ENCODE measurements around the gene ANKS1B.

Gene ANKS1B

DNA sequence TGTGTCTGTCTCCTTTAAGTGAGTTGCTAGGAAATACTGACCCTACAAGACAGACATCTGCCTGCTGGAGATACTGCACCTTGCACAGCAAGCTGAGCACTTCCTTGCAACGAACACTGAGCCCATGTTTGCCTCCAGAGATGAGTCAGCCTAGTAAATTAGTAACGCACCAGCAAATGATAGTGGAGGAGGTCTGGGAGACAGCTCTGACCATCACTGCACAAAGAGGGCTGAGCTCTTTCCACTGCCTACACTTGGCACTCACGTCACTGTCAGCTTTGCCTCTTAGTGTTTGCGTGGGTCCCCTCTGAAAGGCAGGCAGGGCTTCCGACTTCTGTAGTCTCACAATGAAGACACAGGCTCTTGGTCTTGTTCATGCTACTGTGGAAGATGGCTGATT lies 1230.6 kb downstream of the ANKS1B start:
- H3K4me3 ChIP-seq (IDR thresholded peaks at IDR 0.05; ENCODE audit: insufficient read depth, low read depth, low read length) = no peak overlapping the region
- no peak overlapping the region for H3K9ac ChIP-seq
- H4K20me1 ChIP-seq (ENCODE audit: insufficient read depth) = no peaks in the 10 kb centered on the region
- H3K27me3 ChIP-seq (ENCODE audit: insufficient read depth, low read depth) = no peaks in the 10 kb centered on the region
- no peaks in the 10 kb centered on the region for H3K79me2 ChIP-seq (ENCODE audit: insufficient read depth, low read depth)
- TF ChIP-seq, protein P1, sequence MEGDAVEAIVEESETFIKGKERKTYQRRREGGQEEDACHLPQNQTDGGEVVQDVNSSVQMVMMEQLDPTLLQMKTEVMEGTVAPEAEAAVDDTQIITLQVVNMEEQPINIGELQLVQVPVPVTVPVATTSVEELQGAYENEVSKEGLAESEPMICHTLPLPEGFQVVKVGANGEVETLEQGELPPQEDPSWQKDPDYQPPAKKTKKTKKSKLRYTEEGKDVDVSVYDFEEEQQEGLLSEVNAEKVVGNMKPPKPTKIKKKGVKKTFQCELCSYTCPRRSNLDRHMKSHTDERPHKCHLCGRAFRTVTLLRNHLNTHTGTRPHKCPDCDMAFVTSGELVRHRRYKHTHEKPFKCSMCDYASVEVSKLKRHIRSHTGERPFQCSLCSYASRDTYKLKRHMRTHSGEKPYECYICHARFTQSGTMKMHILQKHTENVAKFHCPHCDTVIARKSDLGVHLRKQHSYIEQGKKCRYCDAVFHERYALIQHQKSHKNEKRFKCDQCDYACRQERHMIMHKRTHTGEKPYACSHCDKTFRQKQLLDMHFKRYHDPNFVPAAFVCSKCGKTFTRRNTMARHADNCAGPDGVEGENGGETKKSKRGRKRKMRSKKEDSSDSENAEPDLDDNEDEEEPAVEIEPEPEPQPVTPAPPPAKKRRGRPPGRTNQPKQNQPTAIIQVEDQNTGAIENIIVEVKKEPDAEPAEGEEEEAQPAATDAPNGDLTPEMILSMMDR (conservative IDR thresholded peaks at IDR 0.05; ENCODE audit: low read depth, low read length) = no peak
- H3K27ac ChIP-seq = no peak overlapping the region
- no peaks in the 10 kb centered on the region for H3K36me3 ChIP-seq (ENCODE audit: insufficient read depth)
- no peaks in the 10 kb centered on the region for H3K4me1 ChIP-seq (ENCODE audit: low read depth, poor library complexity, severe bottlenecking)
- H2AFZ ChIP-seq (ENCODE audit: low read depth) = no peak overlapping the region
- no peak overlapping the region for H3K4me2 ChIP-seq

DNA sequence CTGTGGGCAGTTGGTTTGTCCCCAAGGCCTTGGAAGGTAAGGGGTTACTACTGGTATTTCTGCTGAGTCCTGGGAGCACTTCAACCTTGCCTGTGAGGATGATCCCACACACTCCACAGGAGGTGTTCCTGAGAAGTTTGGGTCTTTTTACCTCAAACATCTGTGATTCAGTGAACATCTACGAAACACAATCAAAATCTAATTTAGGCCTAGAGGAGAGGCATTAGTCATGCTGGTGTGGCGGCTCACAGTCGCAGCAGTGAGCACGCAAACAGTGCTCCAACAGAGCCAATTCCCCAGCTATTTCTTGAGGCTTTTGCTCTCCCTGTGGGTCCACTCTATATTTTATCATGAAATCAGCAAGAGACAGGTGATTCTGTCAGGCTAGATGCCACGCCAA lies 1232.0 kb downstream of the ANKS1B start:
- no peak overlapping the region for H3K27ac ChIP-seq
- TF ChIP-seq, protein P1 (conservative IDR thresholded peaks at IDR 0.05; ENCODE audit: low read depth, low read length) = no peak
- no peaks in the 10 kb centered on the region for H4K20me1 ChIP-seq (ENCODE audit: insufficient read depth)
- no peaks in the 10 kb centered on the region for H3K4me1 ChIP-seq (ENCODE audit: low read depth, poor library complexity, severe bottlenecking)
- H3K36me3 ChIP-seq (ENCODE audit: insufficient read depth) = no peaks in the 10 kb centered on the region
- H3K9ac ChIP-seq = no peak overlapping the region
- H3K27me3 ChIP-seq (ENCODE audit: insufficient read depth, low read depth) = no peaks in the 10 kb centered on the region
- no peak overlapping the region for H3K4me2 ChIP-seq
- no peak overlapping the region for H2AFZ ChIP-seq (ENCODE audit: low read depth)
- no peaks in the 10 kb centered on the region for H3K79me2 ChIP-seq (ENCODE audit: insufficient read depth, low read depth)
- no peak overlapping the region for H3K4me3 ChIP-seq (IDR thresholded peaks at IDR 0.05; ENCODE audit: insufficient read depth, low read depth, low read length)

DNA sequence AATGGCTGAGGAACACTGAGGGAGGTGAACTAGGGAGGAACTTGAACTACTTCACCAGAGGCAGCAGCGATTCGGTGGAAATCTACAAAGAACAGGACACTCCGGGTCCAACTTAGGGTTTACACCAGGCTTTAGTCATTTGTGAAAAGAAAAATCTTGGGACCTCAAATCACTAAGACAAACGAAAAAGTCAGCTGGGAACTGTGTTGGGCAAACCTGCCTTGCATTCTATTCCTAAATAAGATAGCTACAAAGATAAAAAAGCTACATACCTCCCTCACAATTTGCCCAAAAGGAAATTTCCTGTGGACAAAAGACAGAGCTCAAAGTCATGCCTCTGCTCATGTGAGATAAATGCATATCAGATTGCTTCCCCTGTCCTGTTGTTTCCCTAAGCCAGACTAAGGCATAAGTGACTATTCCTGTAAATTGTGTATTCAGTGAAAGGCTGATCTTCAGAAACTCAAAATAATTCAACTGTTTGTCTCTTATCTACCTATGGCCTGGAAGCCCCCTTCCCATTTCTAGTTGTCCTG lies 1233.1 kb downstream of the ANKS1B start:
- TF ChIP-seq, protein P1 (conservative IDR thresholded peaks at IDR 0.05; ENCODE audit: low read depth, low read length) = no peak
- H3K4me3 ChIP-seq (IDR thresholded peaks at IDR 0.05; ENCODE audit: insufficient read depth, low read depth, low read length) = no peak overlapping the region
- H4K20me1 ChIP-seq (ENCODE audit: insufficient read depth) = no peaks in the 10 kb centered on the region
- no peaks in the 10 kb centered on the region for H3K79me2 ChIP-seq (ENCODE audit: insufficient read depth, low read depth)
- H3K9ac ChIP-seq = no peak overlapping the region
- no peaks in the 10 kb centered on the region for H3K4me1 ChIP-seq (ENCODE audit: low read depth, poor library complexity, severe bottlenecking)
- no peak overlapping the region for H3K4me2 ChIP-seq
- H3K27ac ChIP-seq = no peak overlapping the region
- no peaks in the 10 kb centered on the region for H3K27me3 ChIP-seq (ENCODE audit: insufficient read depth, low read depth)
- H3K36me3 ChIP-seq (ENCODE audit: insufficient read depth) = no peaks in the 10 kb centered on the region
- H2AFZ ChIP-seq (ENCODE audit: low read depth) = no peak overlapping the region

DNA sequence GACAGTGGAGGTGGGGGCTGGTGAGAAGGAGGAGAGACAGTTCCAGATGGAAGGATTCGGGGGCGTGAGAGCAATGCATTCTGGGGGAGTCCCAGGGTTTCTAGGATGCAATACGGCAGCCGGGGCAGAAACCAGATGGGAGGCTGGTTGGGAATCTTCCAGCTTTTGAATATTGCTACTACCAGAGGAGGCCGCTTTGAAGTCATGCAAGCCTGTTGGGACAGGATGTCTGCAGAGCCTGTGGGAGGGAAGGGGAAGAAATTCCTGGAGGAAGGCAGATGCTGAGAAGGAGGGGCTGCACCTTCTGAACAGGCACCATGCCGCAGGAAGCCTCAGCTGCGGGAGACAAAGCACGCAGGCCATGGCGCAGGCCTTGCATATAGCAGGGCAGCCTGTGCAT lies 1234.2 kb downstream of the ANKS1B start:
- Histone ChIP-seq H3K4me1 (ENCODE audit: low read depth, poor library complexity, severe bottlenecking) (no peaks in the 10 kb centered on the region), H2AFZ (ENCODE audit: low read depth) (no peak overlapping the region), H3K36me3 (ENCODE audit: insufficient read depth) (no peaks in the 10 kb centered on the region), H4K20me1 (ENCODE audit: insufficient read depth) (no peaks in the 10 kb centered on the region), H3K79me2 (ENCODE audit: insufficient read depth, low read depth) (no peaks in the 10 kb centered on the region), H3K27ac (no peak overlapping the region), H3K9ac (no peak overlapping the region), H3K27me3 (ENCODE audit: insufficient read depth, low read depth) (no peaks in the 10 kb centered on the region), H3K4me2 (no peak overlapping the region), H3K4me3 (IDR thresholded peaks at IDR 0.05; ENCODE audit: insufficient read depth, low read depth, low read length) (no peak overlapping the region)
- TF ChIP-seq, protein P1 (conservative IDR thresholded peaks at IDR 0.05; ENCODE audit: low read depth, low read length) = no peak
